Endothelial cell of umbilical vein (primary cell): ENCODE data around the gene RPL9. TPM values are rescaled to one million over a fixed set of nuclear protein-coding genes. Genes with fewer than 3 reads are reported as not detected.

Source experiments
- BruUV-seq: library from RNA; stranded (reverse); fragments of 400-500 nt; replicated peaks from 2 replicates; lab custom pipeline; 2021; lab: Mats Ljungman, UMichigan
- CTCF ChIA-PET: fragments of 300-600, 350-600 bp; sonication (Branson Sonifier 250); formaldehyde crosslinking; loops from one replicate; lab custom pipeline; 2021; ENCODE audit warnings: antibody characterized with exemption, inconsistent platforms; lab: Charles Lee
- POLR2A ChIA-PET: fragments of 300-600, 350-600 bp; sonication (Branson Sonifier 250); formaldehyde crosslinking; loops from one replicate; lab custom pipeline; 2021; ENCODE audit warnings: antibody characterized with exemption, inconsistent platforms; lab: Charles Lee
- DNase-seq: peaks from one replicate; pipeline ENCODE4 v3.0.0-alpha.2; 2011; ENCODE audit warnings: low read depth, low spot score
- FAIRE-seq: peaks from 2 replicates; lab custom pipeline; 2011; peaks lifted over from hg19 to GRCh38; lab: Jason Lieb, UNC
- H2AFZ ChIP-seq: 2 replicates; pipeline ENCODE4 v1.6.0; 2012; ENCODE audit warnings: low read depth, low read length, control low read depth, inconsistent platforms
- H3K27ac ChIP-seq: 2 replicates; pipeline ENCODE4 v1.5.1; 2011; ENCODE audit warnings: low read depth, mild to moderate bottlenecking, control low read depth, low read length, moderate library complexity; ENCODE audit not compliant: insufficient read depth
- H3K27me3 ChIP-seq, 2 experiments: 2 replicates each; pipeline versions ENCODE4 v1.6.0 to v1.6.1; 2011; ENCODE audit warnings: low read length in 2 of 2, mixed read lengths in 1 of 2; ENCODE audit not compliant: control insufficient read depth in 2 of 2, insufficient read depth in 2 of 2
- H3K36me3 ChIP-seq, 2 experiments: 2 replicates in 1 of 2; 3 replicates in 1 of 2; pipeline ENCODE4 v1.5.1; 2011; ENCODE audit warnings: low read length in 2 of 2, mild to moderate bottlenecking in 1 of 2, moderate library complexity in 1 of 2; ENCODE audit not compliant: control insufficient read depth in 2 of 2, insufficient read depth in 2 of 2; ENCODE audit errors: extremely low read depth in 1 of 2
- H3K4me1 ChIP-seq: 3 replicates; pipeline ENCODE4 v1.5.1; 2011; ENCODE audit warnings: mild to moderate bottlenecking, low read length; ENCODE audit not compliant: control insufficient read depth, insufficient read depth; ENCODE audit errors: extremely low read depth
- H3K4me2 ChIP-seq: 2 replicates; pipeline ENCODE4 v1.6.1; 2011; ENCODE audit warnings: low read length, control low read depth, mixed read lengths; ENCODE audit not compliant: insufficient read depth
- H3K4me3 ChIP-seq, 3 experiments: fragments of 200-600 bp in 1 of 3; sonication (generic), shearing (Covaris generic) in 1 of 3; replicated peaks in 1 of 3; 2 replicates each; pipeline ENCODE4 v1.5.1; 2011 to 2016; ENCODE audit warnings: control low read depth in 3 of 3, low read length in 3 of 3, mild to moderate bottlenecking in 2 of 3, inconsistent platforms in 1 of 3, low read depth in 1 of 3, moderate library complexity in 1 of 3; ENCODE audit not compliant: insufficient read depth in 1 of 3
- H3K79me2 ChIP-seq: 2 replicates; pipeline ENCODE4 v1.6.0; 2012; ENCODE audit warnings: low read length, inconsistent platforms; ENCODE audit not compliant: control insufficient read depth, insufficient read depth
- H3K9ac ChIP-seq: replicated peaks from 2 replicates; pipeline ENCODE3; 2011; ENCODE audit warnings: low read length, control low read depth; ENCODE audit not compliant: insufficient read depth; ENCODE audit errors: extremely low read depth
- H3K9me1 ChIP-seq: replicated peaks from 3 replicates; pipeline ENCODE4 v1.6.0; 2011; ENCODE audit warnings: mild to moderate bottlenecking, low read length; ENCODE audit not compliant: control insufficient read depth, insufficient read depth; ENCODE audit errors: extremely low read depth
- H3K9me3 ChIP-seq: replicated peaks from 2 replicates; pipeline ENCODE4 v1.5.1; 2012; ENCODE audit warnings: low read length, inconsistent platforms; ENCODE audit not compliant: control insufficient read depth, insufficient read depth
- H4K20me1 ChIP-seq: replicated peaks from 2 replicates; pipeline ENCODE3; 2011; ENCODE audit warnings: mild to moderate bottlenecking, low read length; ENCODE audit not compliant: control insufficient read depth, insufficient read depth; ENCODE audit errors: extremely low read depth
- CTCF ChIP-seq, 2 donors: IDR thresholded peaks; 1 replicate in 1 of 2; 2 replicates in 1 of 2; pipeline ENCODE4 v1.5.1; 2011; ENCODE audit warnings: low read length in 2 of 2, mild to moderate bottlenecking in 2 of 2, moderate library complexity in 2 of 2, control low read depth in 1 of 2, inconsistent platforms in 1 of 2, low read depth in 1 of 2; ENCODE audit not compliant: insufficient read depth in 1 of 2; ENCODE audit errors: extremely low read depth in 1 of 2
- EZH2 ChIP-seq: IDR thresholded peaks from 2 replicates; pipeline ENCODE4 v1.6.1; 2012; ENCODE audit warnings: borderline replicate concordance, low read depth, mild to moderate bottlenecking, moderate library complexity, low read length, inconsistent platforms; ENCODE audit not compliant: severe bottlenecking
- FOS ChIP-seq: IDR thresholded peaks from 2 replicates; pipeline ENCODE4 v1.6.1; 2011; ENCODE audit warnings: mild to moderate bottlenecking, low read length, moderate library complexity, borderline replicate concordance; ENCODE audit not compliant: insufficient read depth
- GATA2 ChIP-seq: IDR thresholded peaks from 2 replicates; pipeline ENCODE4 v1.7.0; 2011; ENCODE audit warnings: low read depth, mild to moderate bottlenecking, moderate library complexity, mixed read lengths, low read length; ENCODE audit not compliant: insufficient read length, insufficient read depth
- JUN ChIP-seq: IDR thresholded peaks from 2 replicates; pipeline ENCODE4 v1.6.1; 2011; ENCODE audit warnings: borderline replicate concordance, low read depth; ENCODE audit not compliant: insufficient read length, insufficient read depth
- MAX ChIP-seq: IDR thresholded peaks from 2 replicates; pipeline ENCODE4 v1.6.1; 2011; ENCODE audit not compliant: insufficient read depth, insufficient read length
- MYC ChIP-seq: IDR thresholded peaks from one replicate; pipeline ENCODE4 v1.6.1; 2011; ENCODE audit warnings: mild to moderate bottlenecking, low read depth, low read length
- POLR2A ChIP-seq: IDR thresholded peaks from 2 replicates; pipeline ENCODE4 v1.6.1; 2012; ENCODE audit warnings: low read depth, mild to moderate bottlenecking, control low read depth, low read length
- POLR2AphosphoS5 ChIP-seq: IDR thresholded peaks from 2 replicates; pipeline ENCODE4 v1.6.1; 2012; ENCODE audit warnings: low read depth, mild to moderate bottlenecking, control low read depth, low read length, moderate library complexity; ENCODE audit not compliant: insufficient read depth
- dilution Hi-C: fragments of 300-500 bp; cut with MboI; formaldehyde crosslinking; loops from one replicate; pipeline ENCODE4 v1.15.0; 2019; ENCODE audit warnings: low sequenced_read_pairs; ENCODE audit not compliant: extremely low pct_ligation_motif_present
- intact Hi-C: fragments of 100-400 bp; cut with micrococcal nuclease; formaldehyde crosslinking; loops from one replicate; pipeline ENCODE4 v1.10.0; 2022
- polyA plus RNA-seq, 4 experiments: library from polyadenylated mRNA; depleted of rRNA in 3 of 4; stranded (reverse) in 3 of 4; unstranded in 1 of 4; fragments of >200 nt; gene quantifications; 2 replicates each; pipeline versions ENCODE4 v1.2.1 to v1.2.3, GENCODE V29; 2011 to 2012; ENCODE audit warnings: missing spikeins in 1 of 4
- total RNA-seq: library from RNA; stranded (reverse); gene quantifications from 2 replicates; pipeline ENCODE4 v1.2.3, GENCODE V29; 2021

Gene RPL9
- total and polyA plus RNA-seq, 2 donors (not counting 3 experiments of a cell fraction or from before 2014, with no cell fraction given): 963 to 1,186 TPM

GRCh38 chr4:39422247-39422646 is 36.5 kb downstream of the RPL9 start:
- Histone ChIP-seq H3K27me3 (no peaks in the 10 kb centered on the region), H3K4me2 (no peak overlapping the region), H3K9ac (no peak overlapping the region), H3K4me3 (no peak overlapping the region), H4K20me1 (no peaks in the 10 kb centered on the region), H3K9me1 (no peaks in the 10 kb centered on the region), H3K27ac (no peak overlapping the region), H3K9me3 (no peaks in the 10 kb centered on the region), H2AFZ (no peak overlapping the region), H3K4me1 (no peaks in the 10 kb centered on the region), H3K79me2 (no peaks in the 10 kb centered on the region), H3K36me3 (no peaks in the 10 kb centered on the region)
- no peak for TF ChIP-seq MYC
- no peak for TF ChIP-seq JUN
- TF ChIP-seq POLR2A: no peak
- TF ChIP-seq MAX: no peak
- no peak for TF ChIP-seq GATA2
- TF ChIP-seq CTCF (IDR thresholded peaks at IDR 0.05; ENCODE audit: extremely low read depth in 1 of 2, insufficient read depth in 1 of 2, low read depth in 1 of 2, low read length in 2 of 2): no peak
- TF ChIP-seq EZH2: no peak
- no peak for TF ChIP-seq FOS
- TF ChIP-seq POLR2AphosphoS5: no peak
- intact Hi-C loops (no loop called here), dilution Hi-C loops (no loop called here)
- no TSS peak for BruUV-seq
- no peak for FAIRE-seq
- POLR2A ChIA-PET: no interaction called here
- DNase-seq: no peak
- CTCF ChIA-PET: no interaction called here
